Fibroblast of lung (primary cell): ENCODE results near the gene UBR4. TPM values are rescaled to one million over a fixed set of nuclear protein-coding genes. Genes with fewer than 3 reads are reported as not detected.

Source experiments
- DNase-seq, 2 donors: peaks; one replicate each; pipeline versions ENCODE4 v3.0.0 to v3.0.0-alpha.2; 2010; ENCODE audit warnings: low read depth in 2 of 2
- H2AFZ ChIP-seq: 2 replicates; pipeline ENCODE4 v1.5.1; 2012; ENCODE audit warnings: low read length, control low read depth, inconsistent platforms
- H3K27ac ChIP-seq: 2 replicates; pipeline ENCODE4 v1.5.1; 2011; ENCODE audit warnings: low read length, control low read depth; ENCODE audit not compliant: insufficient read depth
- H3K27me3 ChIP-seq: 2 replicates; pipeline ENCODE4 v1.5.1; 2011; ENCODE audit warnings: mild to moderate bottlenecking, low read length; ENCODE audit not compliant: control insufficient read depth, insufficient read depth
- H3K36me3 ChIP-seq: 2 replicates; pipeline ENCODE4 v1.5.1; 2011; ENCODE audit warnings: low read length; ENCODE audit not compliant: control insufficient read depth, insufficient read depth
- H3K4me1 ChIP-seq: 2 replicates; pipeline ENCODE4 v1.5.1; 2011; ENCODE audit warnings: low read length; ENCODE audit not compliant: control insufficient read depth, insufficient read depth; ENCODE audit errors: extremely low read depth
- H3K4me2 ChIP-seq: 2 replicates; pipeline ENCODE4 v1.5.1; 2011; ENCODE audit warnings: low read length, control low read depth; ENCODE audit not compliant: insufficient read depth; ENCODE audit errors: extremely low read depth
- H3K4me3 ChIP-seq, 4 experiments: fragments of 200-600 bp in 1 of 4; sonication (generic) in 1 of 4; replicated peaks in 1 of 4; 2 replicates each; pipeline ENCODE4 v1.5.1; 2011 to 2016; ENCODE audit warnings: low read length in 4 of 4, low read depth in 3 of 4, mild to moderate bottlenecking in 3 of 4, control low read depth in 2 of 4, inconsistent platforms in 1 of 4, mixed read lengths in 1 of 4; ENCODE audit not compliant: insufficient read depth in 1 of 4; ENCODE audit errors: control extremely low read depth in 1 of 4
- H3K79me2 ChIP-seq: 2 replicates; pipeline ENCODE4 v1.5.1; 2012; ENCODE audit warnings: mild to moderate bottlenecking, low read length, inconsistent platforms; ENCODE audit not compliant: control insufficient read depth, insufficient read depth
- H3K9ac ChIP-seq: 2 replicates; pipeline ENCODE4 v1.5.1; 2011; ENCODE audit warnings: mild to moderate bottlenecking, low read length, control low read depth; ENCODE audit not compliant: insufficient read depth
- H3K9me3 ChIP-seq: 2 replicates; pipeline ENCODE4 v1.5.1; 2012; ENCODE audit warnings: low read depth, low read length; ENCODE audit not compliant: control insufficient read depth, insufficient read depth
- H4K20me1 ChIP-seq: 2 replicates; pipeline ENCODE4 v1.5.1; 2011; ENCODE audit warnings: low read length; ENCODE audit not compliant: control insufficient read depth, insufficient read depth; ENCODE audit errors: extremely low read depth
- EZH2 ChIP-seq: IDR thresholded peaks from 2 replicates; pipeline ENCODE4 v1.5.1; 2012; ENCODE audit warnings: low read length, control low read depth, mild to moderate bottlenecking; ENCODE audit errors: missing control alignments
- polyA plus RNA-seq, 2 donors: library from polyadenylated mRNA; depleted of rRNA in 1 of 2; stranded (reverse) in 1 of 2; unstranded in 1 of 2; fragments of >200 nt; gene quantifications; 2 replicates each; pipeline ENCODE4 v1.2.1, GENCODE V29; 2011 to 2012; ENCODE audit warnings: missing spikeins in 1 of 2
- total RNA-seq: library from RNA; depleted of rRNA; stranded (reverse); fragments of >200 nt; gene quantifications from 2 replicates; pipeline ENCODE4 v1.2.1, GENCODE V29; 2014
- TF ChIP-seq, protein P1 (sequence below), 2 donors: IDR thresholded peaks in 1 of 2; conservative IDR thresholded peaks in 1 of 2; 1 replicate in 1 of 2; 2 replicates in 1 of 2; pipeline ENCODE4 v1.5.1; 2011 to 2012; ENCODE audit warnings: low read length in 2 of 2, control low read depth in 1 of 2, inconsistent platforms in 1 of 2, low read depth in 1 of 2, mild to moderate bottlenecking in 1 of 2

Gene UBR4
- total and polyA plus RNA-seq, 2 donors (not counting 1 experiment from before 2014, with no cell fraction given): 32.0 to 164 TPM

DNA sequence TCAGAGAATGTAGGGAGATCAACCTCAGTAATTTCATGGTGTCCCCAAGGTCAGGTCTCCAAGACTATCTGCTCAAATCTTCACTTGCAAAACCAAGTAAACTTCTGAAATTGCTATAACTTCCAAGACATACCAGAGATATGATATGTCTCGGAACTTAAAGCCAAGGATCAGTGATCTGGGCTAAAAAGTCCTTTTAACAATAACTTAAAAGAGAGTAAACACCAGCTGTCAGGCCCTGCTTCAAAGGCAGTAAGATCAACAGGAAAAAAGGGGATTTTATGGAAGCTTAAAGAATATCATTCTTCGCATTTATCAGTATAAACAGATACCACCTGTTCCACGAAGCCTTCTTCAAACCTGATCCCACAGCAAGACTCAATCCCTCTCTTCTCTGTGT, 13.7 kb downstream of the UBR4 start:
- Histone ChIP-seq H4K20me1 (no peaks in the 10 kb centered on the region), H2AFZ (no peak overlapping the region), H3K9me3 (no peaks in the 10 kb centered on the region), H3K4me2 (no peak overlapping the region), H3K4me3 (no peak overlapping the region), H3K4me1 (no peaks in the 10 kb centered on the region), H3K27me3 (no peaks in the 10 kb centered on the region), H3K27ac (no peak overlapping the region), H3K79me2 (peaks cover 29% of the 10 kb centered on the region), H3K9ac (no peak overlapping the region), H3K36me3 (peaks cover 20% of the 10 kb centered on the region)
- TF ChIP-seq, protein P1, sequence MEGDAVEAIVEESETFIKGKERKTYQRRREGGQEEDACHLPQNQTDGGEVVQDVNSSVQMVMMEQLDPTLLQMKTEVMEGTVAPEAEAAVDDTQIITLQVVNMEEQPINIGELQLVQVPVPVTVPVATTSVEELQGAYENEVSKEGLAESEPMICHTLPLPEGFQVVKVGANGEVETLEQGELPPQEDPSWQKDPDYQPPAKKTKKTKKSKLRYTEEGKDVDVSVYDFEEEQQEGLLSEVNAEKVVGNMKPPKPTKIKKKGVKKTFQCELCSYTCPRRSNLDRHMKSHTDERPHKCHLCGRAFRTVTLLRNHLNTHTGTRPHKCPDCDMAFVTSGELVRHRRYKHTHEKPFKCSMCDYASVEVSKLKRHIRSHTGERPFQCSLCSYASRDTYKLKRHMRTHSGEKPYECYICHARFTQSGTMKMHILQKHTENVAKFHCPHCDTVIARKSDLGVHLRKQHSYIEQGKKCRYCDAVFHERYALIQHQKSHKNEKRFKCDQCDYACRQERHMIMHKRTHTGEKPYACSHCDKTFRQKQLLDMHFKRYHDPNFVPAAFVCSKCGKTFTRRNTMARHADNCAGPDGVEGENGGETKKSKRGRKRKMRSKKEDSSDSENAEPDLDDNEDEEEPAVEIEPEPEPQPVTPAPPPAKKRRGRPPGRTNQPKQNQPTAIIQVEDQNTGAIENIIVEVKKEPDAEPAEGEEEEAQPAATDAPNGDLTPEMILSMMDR (conservative IDR thresholded peaks at IDR 0.05 in 1 of 2, IDR thresholded peaks at IDR 0.05 in 1 of 2; ENCODE audit: low read depth in 1 of 2, low read length in 2 of 2): no peak
- TF ChIP-seq EZH2: no peak
- DNase-seq: no peak

- no peak overlapping the region for H2AFZ ChIP-seq
- H3K9me3 ChIP-seq: no peaks in the 10 kb centered on the region
- no peak overlapping the region for H3K4me2 ChIP-seq
- no peak overlapping the region for H3K4me3 ChIP-seq
- H3K79me2 ChIP-seq: peaks cover 13% of the 10 kb centered on the region
- peaks cover 18% of the 10 kb centered on the region for H3K36me3 ChIP-seq
- no peak for TF ChIP-seq EZH2
- TF ChIP-seq, protein P1 (conservative IDR thresholded peaks at IDR 0.05 in 1 of 2, IDR thresholded peaks at IDR 0.05 in 1 of 2; ENCODE audit: low read depth in 1 of 2, low read length in 2 of 2): no peak
- DNase-seq: no peak
- no peak overlapping the region for H3K9ac ChIP-seq
- no peaks in the 10 kb centered on the region for H3K27me3 ChIP-seq
- H3K4me1 ChIP-seq: no peaks in the 10 kb centered on the region
- no peaks in the 10 kb centered on the region for H4K20me1 ChIP-seq
- H3K27ac ChIP-seq: no peak overlapping the region
Measured at GRCh38 chr1:19193004-19193403, 17.1 kb downstream of the UBR4 start.

- Histone ChIP-seq H3K4me3 (no peak overlapping the region), H4K20me1 (no peaks in the 10 kb centered on the region), H3K9ac (no peak overlapping the region), H3K27me3 (no peaks in the 10 kb centered on the region), H3K79me2 (peaks cover 13% of the 10 kb centered on the region), H3K4me2 (no peak overlapping the region), H2AFZ (no peak overlapping the region), H3K36me3 (peaks cover 19% of the 10 kb centered on the region), H3K27ac (no peak overlapping the region), H3K9me3 (no peaks in the 10 kb centered on the region), H3K4me1 (no peaks in the 10 kb centered on the region)
- TF ChIP-seq, protein P1 (conservative IDR thresholded peaks at IDR 0.05 in 1 of 2, IDR thresholded peaks at IDR 0.05 in 1 of 2; ENCODE audit: low read depth in 1 of 2, low read length in 2 of 2): no peak
- no peak for TF ChIP-seq EZH2
- DNase-seq: no peak
Measured at GRCh38 chr1:19191811-19192210, 18.3 kb downstream of the UBR4 start.
